ENCODE data around the gene MAPK6. TPM values are rescaled to one million over a fixed set of nuclear protein-coding genes. Genes with fewer than 3 reads are reported as not detected.
A peak's percentile ranks its signal among the peaks of the same experiment; 100 is the strongest.

The MAPK6 gene
- total and polyA plus RNA-seq, 8 donors, result 24.6 to 35.8 (median 26.4) TPM

- peaks cover 0 to 32% of the 10 kb centered on the region in 2 donors for H3K36me3 ChIP-seq
Observed at GRCh38 chr15:52067545-52067926, 48.5 kb downstream of the MAPK6 start.

DNA sequence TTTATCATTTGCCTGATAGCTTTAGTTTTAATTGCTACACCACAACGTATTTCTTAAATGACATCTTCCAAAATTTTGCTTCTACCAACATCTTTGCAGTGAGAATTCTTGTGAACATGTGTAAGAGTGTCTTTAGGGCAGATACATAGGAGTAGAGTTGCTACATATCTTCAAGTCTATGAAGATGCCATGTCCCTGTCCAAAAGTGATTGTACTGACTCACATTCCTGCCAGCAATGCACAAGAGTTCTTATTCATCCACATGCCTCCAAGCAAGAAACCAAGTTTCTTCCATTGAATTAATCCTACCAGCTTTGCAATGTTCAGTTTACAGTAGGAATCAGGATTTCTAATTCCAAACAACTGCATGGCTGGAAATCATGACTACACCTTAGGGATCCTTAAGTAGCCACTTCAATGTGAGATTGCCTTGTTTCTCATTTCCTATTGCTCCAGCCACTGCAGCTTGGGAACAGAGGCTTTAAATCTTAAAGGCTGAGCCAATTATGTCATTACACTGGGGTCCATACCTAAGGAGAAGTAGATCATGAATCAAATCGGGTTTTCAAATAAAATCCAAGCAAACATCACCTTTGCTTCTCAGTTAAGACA lies 49.1 kb downstream of the MAPK6 start:
- Histone ChIP-seq H3K36me3 (peaks cover 0 to 26% of the 10 kb centered on the region in 2 donors), H3K27ac (no peak overlapping the region), H3K4me1 (no peaks in the 10 kb centered on the region), H3K4me3 (no peak overlapping the region), H3K9me3 (no peaks in the 10 kb centered on the region), H3K27me3 (no peaks in the 10 kb centered on the region)
- intact Hi-C loops (cut with DNase I), result no loop called here
- TF ChIP-seq CTCF (IDR thresholded peaks at IDR 0.05), result no peak
- DNase-seq (no peak), ATAC-seq (peak; percentile 58)

More at GRCh38 chr15:52067545-52067926, 48.5 kb downstream of the MAPK6 start:
- no peak for TF ChIP-seq CTCF (IDR thresholded peaks at IDR 0.05)
- H3K9me3 ChIP-seq, result no peaks in the 10 kb centered on the region
- no peaks in the 10 kb centered on the region for H3K4me1 ChIP-seq
- ATAC-seq, result no peak
- no peak overlapping the region for H3K4me3 ChIP-seq
- no peak overlapping the region for H3K27ac ChIP-seq
- intact Hi-C loops (cut with DNase I), result no loop called here
- DNase-seq, result no peak
- H3K27me3 ChIP-seq, result no peaks in the 10 kb centered on the region

DNA sequence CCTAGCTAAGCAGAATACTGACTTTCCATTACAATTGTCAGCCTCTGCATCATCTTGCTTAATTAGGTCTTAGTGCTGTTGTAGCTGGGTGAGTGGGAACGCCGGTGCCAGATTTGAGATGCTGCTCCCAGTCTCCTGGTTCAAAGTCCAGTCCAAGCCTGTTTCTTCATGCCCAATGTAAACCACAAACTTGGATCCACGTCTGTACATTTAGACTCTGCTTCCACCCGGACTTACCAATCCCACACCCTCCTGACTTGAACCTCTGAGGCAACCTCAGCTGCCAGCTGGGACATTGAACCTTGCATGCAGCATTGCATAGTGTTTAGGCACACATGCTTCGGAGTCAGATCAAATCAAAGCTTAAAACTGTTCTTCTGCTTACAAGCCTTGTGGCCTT lies 50.5 kb downstream of the MAPK6 start:
- Histone ChIP-seq H3K4me3 (no peak overlapping the region), H3K9me3 (no peaks in the 10 kb centered on the region), H3K27ac (no peak overlapping the region), H3K36me3 (peaks cover 0 to 11% of the 10 kb centered on the region in 2 donors), H3K27me3 (no peaks in the 10 kb centered on the region), H3K4me1 (no peaks in the 10 kb centered on the region)
- intact Hi-C loops (cut with DNase I), result no loop called here
- no peak for TF ChIP-seq CTCF (IDR thresholded peaks at IDR 0.05)
- DNase-seq, result no peak
- ATAC-seq, result no peak

- Histone ChIP-seq H3K27ac (no peak overlapping the region), H3K36me3 (no peaks in the 10 kb centered on the region), H3K27me3 (no peaks in the 10 kb centered on the region), H3K4me3 (no peak overlapping the region), H3K9me3 (no peaks in the 10 kb centered on the region), H3K4me1 (no peaks in the 10 kb centered on the region)
- peak in 2 of 4 donors; percentile 44 to 59 for DNase-seq
- TF ChIP-seq CTCF (IDR thresholded peaks at IDR 0.05), result no peak
- intact Hi-C loops (cut with DNase I), result no loop called here
- ATAC-seq, result peak; percentile 93
Observed at GRCh38 chr15:52071570-52071969, 52.6 kb downstream of the MAPK6 start.

GRCh38 chr15:52076889-52077781 lies 58.1 kb downstream of the MAPK6 start:
- Histone ChIP-seq H3K4me1 (no peaks in the 10 kb centered on the region), H3K9me3 (no peaks in the 10 kb centered on the region), H3K36me3 (no peaks in the 10 kb centered on the region), H3K4me3 (no peak overlapping the region), H3K27me3 (no peaks in the 10 kb centered on the region), H3K27ac (no peak overlapping the region)
- no peak for TF ChIP-seq CTCF (IDR thresholded peaks at IDR 0.05)
- no peak for ATAC-seq
- no peak for DNase-seq
- intact Hi-C loops (cut with DNase I), result no loop called here

Measured in left lung (tissue), 10 donors.